ENCODE measurements around the gene ZNF526.
"Not testable (repeated sequence)": the region's sequence is repeated elsewhere in the genome, so short reads cannot be mapped to it uniquely, and the experiment has no call there.

Gene ZNF526

GRCh38 chr19:42248270-42249148 lies 28.4 kb downstream of the ZNF526 start:
- DNase-seq = no peak

- no peak for DNase-seq
Measured at GRCh38 chr19:42249149-42249750, 29.1 kb downstream of the ZNF526 start.

- no peak for DNase-seq
Measured at GRCh38 chr19:42249769-42250168, 29.7 kb downstream of the ZNF526 start.

- peak; percentile 27 for DNase-seq
Measured at GRCh38 chr19:42250183-42250665, 30.1 kb downstream of the ZNF526 start.

GRCh38 chr19:42250666-42251531 lies 30.8 kb downstream of the ZNF526 start:
- peak; percentile 44 for DNase-seq

GRCh38 chr19:42251572-42252358 lies 31.7 kb downstream of the ZNF526 start:
- DNase-seq = peak; percentile 39

GRCh38 chr19:42252365-42253244 lies 32.5 kb downstream of the ZNF526 start:
- DNase-seq = peak; percentile 68

GRCh38 chr19:42253245-42254088 lies 33.4 kb downstream of the ZNF526 start:
- DNase-seq = peak; percentile 55

GRCh38 chr19:42254089-42254849 lies 34.2 kb downstream of the ZNF526 start:
- DNase-seq = peak; percentile 82

GRCh38 chr19:42254850-42255765 lies 35.0 kb downstream of the ZNF526 start, which contains the start of gene ERF:
Gene ERF, minus strand, starts transcription at chr19:42255128. Its CDS starts 129 bp downstream, at chr19:42254999.
- peak; percentile 92 for DNase-seq

GRCh38 chr19:42255766-42256745 lies 35.9 kb downstream of the ZNF526 start:
- DNase-seq = peak; percentile 69

- not testable (repeated sequence) for DNase-seq
Measured at GRCh38 chr19:42257842-42258241, 37.7 kb downstream of the ZNF526 start.

GRCh38 chr19:42261763-42262162 lies 41.7 kb downstream of the ZNF526 start:
- DNase-seq = no peak

GRCh38 chr19:42266105-42266504 lies 46.0 kb downstream of the ZNF526 start:
- not testable (repeated sequence) for DNase-seq

- not testable (repeated sequence) for DNase-seq
Measured at GRCh38 chr19:42266928-42267603, 47.0 kb downstream of the ZNF526 start.

- no peak for DNase-seq
Measured at GRCh38 chr19:42267644-42268141, 47.6 kb downstream of the ZNF526 start.

All from retina (tissue), 1 donor.